LNCaP clone FGC (cell line): ENCODE results near the gene SPRR1A.

Experiments used
- DNase-seq: peaks from one replicate; pipeline ENCODE4 v3.0.0-alpha.2; 2011; ENCODE audit warnings: low read depth
- H3K4me3 ChIP-seq: 2 replicates; pipeline ENCODE4 v1.5.1; 2011; ENCODE audit warnings: mild to moderate bottlenecking, low read depth, low read length, control low read depth
- TF ChIP-seq, protein P1 (sequence below): IDR thresholded peaks from 2 replicates; pipeline ENCODE4 v1.5.1; 2012; ENCODE audit warnings: mild to moderate bottlenecking; ENCODE audit not compliant: control insufficient read depth, insufficient read depth; ENCODE audit errors: extremely low read depth

The SPRR1A gene, protein sequence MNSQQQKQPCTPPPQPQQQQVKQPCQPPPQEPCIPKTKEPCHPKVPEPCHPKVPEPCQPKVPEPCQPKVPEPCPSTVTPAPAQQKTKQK

DNA sequence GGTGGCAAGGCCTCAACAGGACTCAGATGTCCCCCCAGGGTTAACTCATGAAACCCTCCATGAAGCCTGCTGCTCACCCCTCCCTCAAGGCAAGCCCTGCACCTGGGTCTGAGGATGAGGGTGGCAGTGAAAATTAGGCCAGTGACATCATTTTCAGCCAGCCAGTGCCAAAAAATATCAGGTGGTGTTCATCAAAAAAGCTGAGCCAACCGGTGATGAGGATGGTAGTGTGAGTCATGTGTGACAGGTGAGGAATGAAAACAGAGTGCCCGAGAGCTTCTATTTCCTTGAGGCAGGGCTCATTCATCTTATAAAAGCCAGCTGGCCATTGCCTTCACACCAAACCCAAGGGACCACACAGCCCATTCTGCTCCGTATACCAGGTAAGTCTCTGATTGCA is at the start of gene SPRR1A:
Gene SPRR1A (plus strand): TSS at position 339 of the 400 bp plus-strand sequence. CDS start 1,150 bp downstream, outside the sequence.
- DNase-seq, result no peak
- TF ChIP-seq, protein P1, sequence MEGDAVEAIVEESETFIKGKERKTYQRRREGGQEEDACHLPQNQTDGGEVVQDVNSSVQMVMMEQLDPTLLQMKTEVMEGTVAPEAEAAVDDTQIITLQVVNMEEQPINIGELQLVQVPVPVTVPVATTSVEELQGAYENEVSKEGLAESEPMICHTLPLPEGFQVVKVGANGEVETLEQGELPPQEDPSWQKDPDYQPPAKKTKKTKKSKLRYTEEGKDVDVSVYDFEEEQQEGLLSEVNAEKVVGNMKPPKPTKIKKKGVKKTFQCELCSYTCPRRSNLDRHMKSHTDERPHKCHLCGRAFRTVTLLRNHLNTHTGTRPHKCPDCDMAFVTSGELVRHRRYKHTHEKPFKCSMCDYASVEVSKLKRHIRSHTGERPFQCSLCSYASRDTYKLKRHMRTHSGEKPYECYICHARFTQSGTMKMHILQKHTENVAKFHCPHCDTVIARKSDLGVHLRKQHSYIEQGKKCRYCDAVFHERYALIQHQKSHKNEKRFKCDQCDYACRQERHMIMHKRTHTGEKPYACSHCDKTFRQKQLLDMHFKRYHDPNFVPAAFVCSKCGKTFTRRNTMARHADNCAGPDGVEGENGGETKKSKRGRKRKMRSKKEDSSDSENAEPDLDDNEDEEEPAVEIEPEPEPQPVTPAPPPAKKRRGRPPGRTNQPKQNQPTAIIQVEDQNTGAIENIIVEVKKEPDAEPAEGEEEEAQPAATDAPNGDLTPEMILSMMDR, result no peak
- H3K4me3 ChIP-seq, result no peak within 1 kb of the TSS

DNA sequence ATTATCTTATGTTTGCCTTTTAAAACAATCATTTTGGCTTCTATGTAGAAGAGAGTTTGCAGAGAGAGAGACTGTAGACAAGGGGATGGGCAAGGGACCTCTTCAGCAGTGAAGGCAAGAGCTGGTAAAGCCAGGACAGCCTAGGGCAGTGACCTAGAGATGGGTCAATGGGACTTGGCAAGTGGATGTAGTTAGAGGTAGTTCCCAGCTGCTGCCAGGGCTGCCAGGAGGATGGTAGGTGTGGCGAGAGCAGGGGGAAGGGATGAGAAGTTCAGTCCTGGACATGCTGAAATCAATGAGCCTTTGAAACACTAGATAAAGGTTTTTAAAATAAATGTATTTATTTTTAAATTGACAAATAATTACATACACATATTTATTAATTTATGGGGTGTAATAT is 43.3 kb upstream of the SPRR1A start:
- DNase-seq, result no peak
- TF ChIP-seq, protein P1, result no peak
- no peak overlapping the region for H3K4me3 ChIP-seq

DNA sequence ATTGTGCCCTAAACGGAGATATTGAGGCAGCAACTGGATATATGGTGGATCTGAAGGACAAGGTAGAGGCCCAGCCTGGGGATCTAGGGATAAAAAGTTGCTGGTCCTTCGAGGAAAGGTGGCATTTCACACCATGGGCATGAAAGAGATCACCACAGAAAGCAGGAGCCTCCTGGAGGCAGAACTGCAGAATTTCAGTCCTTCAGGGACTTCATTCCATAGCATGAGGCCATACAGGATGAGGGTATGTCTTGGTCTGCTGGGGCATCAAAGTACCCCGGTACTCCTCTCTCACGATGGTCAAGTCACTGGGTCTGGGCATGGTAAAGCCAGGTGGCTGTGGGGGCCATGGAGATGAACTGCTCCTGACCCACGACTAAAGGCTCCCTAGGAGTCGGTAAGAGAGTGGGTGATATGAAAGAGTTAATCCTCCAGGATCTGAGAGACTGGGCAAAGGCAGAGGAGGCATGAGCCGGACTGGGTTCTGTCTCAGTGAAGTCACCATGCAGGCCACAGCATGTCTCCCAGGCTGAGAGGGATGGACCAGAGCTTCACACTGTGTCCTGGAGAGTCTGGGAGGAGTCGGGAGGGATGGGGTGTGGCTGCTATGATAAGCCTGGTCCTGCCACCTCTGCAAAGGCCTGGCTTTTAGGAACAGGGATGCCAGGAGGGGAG is 42.7 kb upstream of the SPRR1A start:
- TF ChIP-seq, protein P1, result no peak
- H3K4me3 ChIP-seq, result no peak overlapping the region
- DNase-seq, result no peak

DNA sequence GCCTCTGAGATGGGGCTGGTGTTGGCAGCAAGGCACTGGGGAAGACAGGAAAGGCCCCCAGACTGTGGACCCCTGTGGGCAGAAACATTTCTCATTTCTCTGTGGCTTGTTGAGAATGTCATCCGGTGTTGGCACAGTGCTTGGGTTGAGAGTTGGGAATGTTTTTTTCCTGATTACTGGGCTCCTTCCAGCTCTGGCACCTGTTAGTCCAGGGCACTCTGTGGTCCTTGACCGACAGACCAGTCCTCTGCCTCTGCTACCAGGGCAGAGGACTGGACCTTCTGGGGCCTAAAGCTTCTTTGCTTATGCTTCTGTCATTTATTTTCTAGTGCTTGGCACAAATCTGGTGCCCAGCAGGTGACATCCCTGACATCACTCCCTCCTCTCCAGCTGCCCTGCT is 41.7 kb upstream of the SPRR1A start:
- DNase-seq, result no peak
- TF ChIP-seq, protein P1, result no peak
- no peak overlapping the region for H3K4me3 ChIP-seq

DNA sequence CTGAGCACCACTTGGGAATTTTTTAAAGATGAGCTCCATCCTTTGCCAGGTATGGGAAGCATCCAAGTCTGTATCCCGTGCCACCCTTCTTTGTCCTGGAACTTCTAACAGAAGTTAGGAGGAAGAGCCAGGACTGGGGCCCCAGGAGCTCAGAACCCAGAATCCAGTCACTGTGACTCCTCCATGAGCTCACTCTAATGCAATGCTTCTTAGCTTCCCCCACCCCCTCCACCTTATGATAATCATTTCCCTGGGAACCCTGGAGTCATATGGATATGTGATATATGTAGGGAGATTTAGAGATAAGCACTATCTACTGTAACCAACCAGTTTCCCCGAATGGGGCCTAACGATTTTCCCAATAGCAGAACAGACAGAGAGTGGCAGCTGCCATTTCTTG is 37.6 kb upstream of the SPRR1A start:
- no peak overlapping the region for H3K4me3 ChIP-seq
- no peak for DNase-seq
- TF ChIP-seq, protein P1, result no peak

DNA sequence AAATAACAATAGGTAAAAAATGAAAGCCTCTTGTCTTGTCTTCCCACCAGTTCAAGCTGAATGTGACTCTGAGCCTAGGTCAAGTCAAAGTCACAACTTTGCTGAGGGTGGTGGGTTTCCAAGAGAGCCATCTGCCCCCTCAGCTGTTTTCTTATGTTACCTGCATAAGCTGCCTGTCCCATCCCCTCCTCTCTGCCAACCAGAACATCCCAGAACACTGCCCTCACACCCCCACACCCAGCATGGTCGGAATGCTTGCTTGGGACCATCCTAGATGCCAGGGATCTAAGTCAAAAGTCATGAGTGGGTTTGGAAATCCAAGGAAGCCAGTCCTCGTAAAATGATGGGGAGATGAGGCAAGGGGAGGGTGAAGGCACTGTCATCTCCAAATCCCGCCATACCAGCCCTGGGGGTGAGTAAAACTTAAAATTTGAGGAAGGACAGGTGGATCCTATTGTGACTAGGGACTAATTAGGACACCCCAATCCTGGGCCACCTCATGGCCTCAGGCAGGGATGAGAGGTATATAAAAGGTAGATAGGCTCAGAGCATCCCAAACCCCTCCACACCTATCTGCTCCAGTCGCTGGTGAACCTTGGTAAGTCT is 37.1 kb upstream of the SPRR1A start, which contains the start of gene SPRR5:
Gene SPRR5 (plus strand): TSS at position 556 of the 606 bp plus-strand sequence. CDS start 1,349 bp downstream, outside the sequence.
- TF ChIP-seq, protein P1, result no peak

More for the DNA sequence above, 37.1 kb upstream of the SPRR1A start, which contains the start of gene SPRR5:
- DNase-seq, result no peak
- no peak within 1 kb of the TSS for H3K4me3 ChIP-seq
